ENCODE results near the gene OR1L8. TPM values are rescaled to one million over a fixed set of nuclear protein-coding genes. Genes with fewer than 3 reads are reported as not detected.

Gene OR1L8, protein sequence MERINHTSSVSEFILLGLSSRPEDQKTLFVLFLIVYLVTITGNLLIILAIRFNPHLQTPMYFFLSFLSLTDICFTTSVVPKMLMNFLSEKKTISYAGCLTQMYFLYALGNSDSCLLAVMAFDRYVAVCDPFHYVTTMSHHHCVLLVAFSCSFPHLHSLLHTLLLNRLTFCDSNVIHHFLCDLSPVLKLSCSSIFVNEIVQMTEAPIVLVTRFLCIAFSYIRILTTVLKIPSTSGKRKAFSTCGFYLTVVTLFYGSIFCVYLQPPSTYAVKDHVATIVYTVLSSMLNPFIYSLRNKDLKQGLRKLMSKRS
- total RNA-seq = not detected in 2 replicates

DNA sequence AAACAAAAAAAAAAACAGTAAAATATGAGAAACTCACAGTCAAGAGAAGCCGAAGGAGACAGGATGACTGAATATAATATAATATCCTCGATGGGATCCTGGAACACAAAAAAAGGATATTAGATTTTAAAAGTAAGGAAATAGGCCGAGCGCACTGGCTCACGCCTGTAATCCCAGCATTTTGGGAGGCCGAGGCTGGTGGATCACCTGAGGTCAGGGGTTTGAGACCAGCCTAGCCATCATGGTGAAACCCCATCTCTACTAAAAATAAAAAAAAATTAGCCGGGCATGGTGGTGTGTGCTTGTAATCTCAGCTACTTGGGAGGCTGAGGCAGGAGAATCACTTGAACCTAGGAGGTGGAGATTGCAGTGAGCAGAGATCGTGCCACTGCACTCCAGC, at the start of gene OR1L8:
OR1L8 (minus strand) TSS at position 101 of the 400 bp plus-strand sequence. CDS start 14,907 bp downstream, outside the sequence.

DNA sequence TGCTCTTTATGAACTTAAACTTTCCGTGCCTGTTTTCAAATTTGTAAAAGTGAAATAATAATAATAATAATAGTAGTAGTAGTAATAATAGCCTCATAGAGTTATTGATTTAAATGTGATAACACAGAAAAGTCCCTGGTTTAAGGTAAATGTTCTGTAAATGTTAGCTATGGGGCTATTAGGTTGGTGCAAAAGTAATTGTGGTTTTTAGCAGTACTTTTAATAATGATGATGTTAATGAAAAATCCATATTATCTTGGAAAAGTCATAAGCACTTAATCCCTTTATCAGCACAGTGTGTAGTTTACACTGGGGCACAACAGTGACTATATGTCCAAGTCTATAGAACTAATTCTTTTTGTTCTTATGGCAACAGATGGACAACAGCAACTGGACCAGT, 31.2 kb upstream of the OR1L8 start, which contains the start of gene OR1Q1:
OR1Q1 (plus strand) TSS at position 377 of the 400 bp plus-strand sequence; CDS start at position 377, 0 bp downstream.

DNA sequence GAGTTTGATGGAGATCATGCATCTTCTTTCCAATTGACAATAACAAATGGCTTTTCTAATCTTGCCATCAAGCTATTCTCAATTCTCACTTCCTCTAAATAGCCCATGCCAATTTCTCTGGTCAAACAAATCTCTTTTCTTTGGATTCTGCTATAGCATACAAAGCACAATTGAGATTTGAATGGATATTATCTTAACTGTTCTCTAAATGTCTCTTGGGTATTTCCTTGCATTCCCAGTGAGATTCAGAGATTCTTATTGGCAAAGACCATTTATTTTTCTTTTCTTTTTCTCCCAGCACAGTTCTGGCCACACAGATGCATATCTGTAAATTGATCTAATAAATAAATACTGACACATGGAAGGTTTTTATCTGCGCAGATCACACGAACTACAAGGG, 30.4 kb downstream of the OR1L8 start, which contains the start of gene OR1N2:
OR1N2 (plus strand) TSS at position 301 of the 400 bp plus-strand sequence. CDS start 100 bp downstream, outside the sequence.

DNA sequence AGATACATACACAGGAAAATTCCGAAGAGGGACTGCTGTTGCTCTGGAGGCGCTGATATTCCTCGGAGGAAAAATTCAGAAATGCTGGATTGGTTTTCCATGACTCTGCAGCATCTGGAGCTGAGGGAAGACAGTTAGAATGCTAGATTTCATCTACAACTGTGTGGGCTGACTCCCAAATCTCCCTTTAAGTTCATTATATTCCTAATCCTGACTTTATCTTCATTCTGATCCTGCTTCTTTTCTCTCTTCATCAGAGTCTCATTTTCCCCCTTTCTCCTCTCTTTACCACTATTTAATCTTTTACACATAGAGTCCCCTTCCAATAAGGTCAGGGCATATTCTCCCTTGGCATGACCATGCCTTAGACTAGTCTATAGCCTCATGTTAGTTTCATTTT, 56.0 kb downstream of the OR1L8 start, which contains the start of gene OR1N1:
OR1N1 (minus strand) TSS at position 101 of the 400 bp plus-strand sequence; CDS start at position 101, 0 bp downstream.

DNA sequence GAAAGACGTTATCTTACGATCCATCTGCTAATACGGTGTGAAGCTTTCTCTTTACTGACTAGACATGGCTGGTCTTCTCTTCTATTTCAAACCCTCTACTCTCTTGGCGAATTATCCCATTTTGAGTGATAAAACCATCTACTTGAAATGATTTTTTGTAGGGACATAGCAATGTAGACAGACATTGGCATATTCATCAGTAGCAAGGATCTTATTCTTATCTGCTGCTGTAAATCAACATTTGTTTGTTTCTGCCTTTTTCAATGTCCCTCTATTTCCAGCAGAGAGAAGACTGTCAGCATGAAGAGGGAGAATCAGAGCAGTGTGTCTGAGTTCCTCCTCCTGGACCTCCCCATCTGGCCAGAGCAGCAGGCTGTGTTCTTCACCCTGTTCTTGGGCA, 64.3 kb downstream of the OR1L8 start, which contains the start of gene OR1J4:
OR1J4 (plus strand) TSS at position 301 of the 400 bp plus-strand sequence; CDS start at position 301, 0 bp downstream.

Other genes starting within 250 kb of the OR1L8 start
- gene PTGS1, start 212.4 kb downstream of the OR1L8 start, total RNA-seq = 18.6 and 20.1 TPM in 2 replicates
- gene OR1J1, start 105.5 kb downstream of the OR1L8 start, total RNA-seq = not detected in 2 replicates
- gene OR1J2, start 72.6 kb downstream of the OR1L8 start, total RNA-seq = not detected in 2 replicates
- gene OR1J4, start 64.2 kb downstream of the OR1L8 start, total RNA-seq = not detected in 2 replicates
- not detected in 2 replicates for gene OR1N1, start 56.1 kb downstream of the OR1L8 start, total RNA-seq
- not detected in 2 replicates for gene OR1N2, start 30.3 kb downstream of the OR1L8 start, total RNA-seq
- gene OR1Q1, start 31.4 kb upstream of the OR1L8 start, total RNA-seq = not detected in 2 replicates
- gene OR1B1, start 74.2 kb upstream of the OR1L8 start, total RNA-seq = not detected in 2 replicates
- gene OR1L1, start 78.3 kb upstream of the OR1L8 start, total RNA-seq = not detected in 2 replicates
- not detected in 2 replicates for gene OR1L3, start 91.7 kb upstream of the OR1L8 start, total RNA-seq
- not detected in 2 replicates for gene OR1L4, start 140.6 kb upstream of the OR1L8 start, total RNA-seq
- not detected in 2 replicates for gene OR1L6, start 158.9 kb upstream of the OR1L8 start, total RNA-seq
- not detected in 2 replicates for gene OR5C1, start 205.5 kb upstream of the OR1L8 start, total RNA-seq
- not detected in 2 replicates for gene OR1K1, start 216.7 kb upstream of the OR1L8 start, total RNA-seq
- 13.9 and 14.1 TPM in 2 replicates for gene PDCL, start 245.2 kb upstream of the OR1L8 start, total RNA-seq

All from hair follicular keratinocyte (primary cell).